Kidney epithelial cell (primary cell): ENCODE data around the gene ENO1. TPM values are rescaled to one million over a fixed set of nuclear protein-coding genes. Genes with fewer than 3 reads are reported as not detected.
A peak's percentile ranks its signal among the peaks of the same experiment; 100 is the strongest.

Source experiments
- DNase-seq: peaks from one replicate; pipeline ENCODE4 v3.0.0-alpha.2; 2010; ENCODE audit warnings: low read depth
- H3K27me3 ChIP-seq: 2 replicates; pipeline ENCODE4 v1.6.0; 2011; ENCODE audit warnings: low read length; ENCODE audit not compliant: control insufficient read depth, insufficient read depth
- H3K36me3 ChIP-seq: 2 replicates; pipeline ENCODE4 v1.5.1; 2011; ENCODE audit warnings: low read length; ENCODE audit not compliant: control insufficient read depth, insufficient read depth
- H3K4me3 ChIP-seq: 2 replicates; pipeline ENCODE4 v1.5.1; 2011; ENCODE audit warnings: low read depth, mild to moderate bottlenecking, control low read depth, low read length
- CTCF ChIP-seq: IDR thresholded peaks from 2 replicates; pipeline ENCODE4 v1.5.1; 2011; ENCODE audit warnings: mild to moderate bottlenecking, moderate library complexity, low read length, control low read depth, inconsistent platforms; ENCODE audit not compliant: insufficient read depth, poor library complexity, severe bottlenecking
- total RNA-seq: library from RNA; depleted of rRNA; stranded (reverse); fragments of >200 nt; gene quantifications from 2 replicates; pipeline ENCODE4 v1.2.3, GENCODE V29; 2015

The ENO1 gene
- total RNA-seq, 1 donor from 2014 or later, result 1,235 TPM

- DNase-seq, result no peak
- no peaks in the 10 kb centered on the region for H3K27me3 ChIP-seq
- H3K4me3 ChIP-seq, result no peak overlapping the region
- H3K36me3 ChIP-seq, result no peaks in the 10 kb centered on the region
- no peak for TF ChIP-seq CTCF
Measured at GRCh38 chr1:8851060-8851459, 27.4 kb downstream of the ENO1 start.

GRCh38 chr1:8848663-8849386 is 29.7 kb downstream of the ENO1 start:
- no peaks in the 10 kb centered on the region for H3K27me3 ChIP-seq
- peak; percentile 99 for TF ChIP-seq CTCF
- peak; percentile 69 for DNase-seq
- no peak overlapping the region for H3K4me3 ChIP-seq
- H3K36me3 ChIP-seq, result no peaks in the 10 kb centered on the region

- no peak for TF ChIP-seq CTCF
- Histone ChIP-seq H3K36me3 (no peaks in the 10 kb centered on the region), H3K27me3 (no peaks in the 10 kb centered on the region), H3K4me3 (no peak overlapping the region)
- DNase-seq, result no peak
Measured at GRCh38 chr1:8847990-8848389, 30.5 kb downstream of the ENO1 start.

- Histone ChIP-seq H3K36me3 (no peaks in the 10 kb centered on the region), H3K4me3 (no peak overlapping the region), H3K27me3 (no peaks in the 10 kb centered on the region)
- no peak for DNase-seq
- no peak for TF ChIP-seq CTCF
Measured at GRCh38 chr1:8846263-8846662, 32.2 kb downstream of the ENO1 start.

GRCh38 chr1:8845104-8846097 is 33.1 kb downstream of the ENO1 start:
- H3K27me3 ChIP-seq, result no peaks in the 10 kb centered on the region
- no peak for DNase-seq
- TF ChIP-seq CTCF, result no peak
- H3K36me3 ChIP-seq, result no peaks in the 10 kb centered on the region
- no peak overlapping the region for H3K4me3 ChIP-seq
